GM18951 (cell line): ENCODE data around the gene INPP4A.

Source experiments
- POLR2A ChIP-seq: IDR thresholded peaks from 4 replicates; pipeline ENCODE4 v1.6.1; 2011; ENCODE audit warnings: mild to moderate bottlenecking; ENCODE audit not compliant: insufficient read length, insufficient read depth; ENCODE audit errors: extremely low read depth
- in situ Hi-C: fragments of 300-500 bp; cut with MboI; formaldehyde crosslinking; loops from one replicate; pipeline ENCODE4 v1.12.0; 2022; ENCODE audit warnings: low sequenced_read_pairs, mixed read lengths, inconsistent platforms; ENCODE audit not compliant: unreplicated experiment

The INPP4A gene

GRCh38 chr2:98561902-98562695 lies 117.4 kb downstream of the INPP4A start:
- TF ChIP-seq POLR2A: no peak
- in situ Hi-C loops: no loop called here

- in situ Hi-C loops: no loop called here
- no peak for TF ChIP-seq POLR2A
Measured at GRCh38 chr2:98563394-98563793, 118.7 kb downstream of the INPP4A start.

- TF ChIP-seq POLR2A: no peak
- in situ Hi-C loops: no loop called here
Measured at GRCh38 chr2:98564541-98565132, 120.0 kb downstream of the INPP4A start.

- in situ Hi-C loops: no loop called here
- TF ChIP-seq POLR2A: no peak
Measured at GRCh38 chr2:98565286-98565860, 120.7 kb downstream of the INPP4A start.

- in situ Hi-C loops: no loop called here
- TF ChIP-seq POLR2A: no peak
Measured at GRCh38 chr2:98565941-98566340, 121.3 kb downstream of the INPP4A start.

GRCh38 chr2:98568161-98568956 lies 123.7 kb downstream of the INPP4A start:
- TF ChIP-seq POLR2A: no peak

GRCh38 chr2:98569197-98569793 lies 124.6 kb downstream of the INPP4A start:
- in situ Hi-C loops: no loop called here
- TF ChIP-seq POLR2A: no peak

More at GRCh38 chr2:98568161-98568956, 123.7 kb downstream of the INPP4A start:
- in situ Hi-C loops: no loop called here

GRCh38 chr2:98569915-98570314 lies 125.3 kb downstream of the INPP4A start:
- TF ChIP-seq POLR2A: no peak
- in situ Hi-C loops: no loop called here

- in situ Hi-C loops: no loop called here
Measured at GRCh38 chr2:98570356-98570755, 125.7 kb downstream of the INPP4A start.

GRCh38 chr2:98571121-98571701 lies 126.6 kb downstream of the INPP4A start:
- no peak for TF ChIP-seq POLR2A
- in situ Hi-C loops: no loop called here

More at GRCh38 chr2:98570356-98570755, 125.7 kb downstream of the INPP4A start:
- TF ChIP-seq POLR2A: no peak

- in situ Hi-C loops: no loop called here
- no peak for TF ChIP-seq POLR2A
Measured at GRCh38 chr2:98571796-98572195, 127.1 kb downstream of the INPP4A start.

- in situ Hi-C loops: no loop called here
- no peak for TF ChIP-seq POLR2A
Measured at GRCh38 chr2:98572211-98572610, 127.6 kb downstream of the INPP4A start.
